MG63 (cell line): ENCODE results near the gene COL1A2. TPM values are rescaled to one million over a fixed set of nuclear protein-coding genes. Genes with fewer than 3 reads are reported as not detected.

Experiments used
- DNase-seq: peaks from one replicate; pipeline ENCODE4 v3.0.0-alpha.2; 2020
- H3K27me3 ChIP-seq: fragments of 250-450 bp; sonication (Bioruptor Pico); 2 replicates; pipeline ENCODE4 v1.5.1; 2020; ENCODE audit warnings: mild to moderate bottlenecking, moderate library complexity
- H3K36me3 ChIP-seq: fragments of 250-450 bp; sonication (Bioruptor Pico); 2 replicates; pipeline ENCODE4 v1.5.1; 2020; ENCODE audit warnings: mild to moderate bottlenecking, moderate library complexity
- H3K4me3 ChIP-seq: fragments of 250-450 bp; sonication (Bioruptor Pico); 2 replicates; pipeline ENCODE4 v1.5.1; 2020; ENCODE audit warnings: mild to moderate bottlenecking, moderate library complexity
- H3K9me3 ChIP-seq: fragments of 250-450 bp; sonication (Bioruptor Pico); 2 replicates; pipeline ENCODE4 v1.5.1; 2020; ENCODE audit warnings: mild to moderate bottlenecking, moderate library complexity
- total RNA-seq: library from RNA; depleted of rRNA; stranded (reverse); fragments of >200 nt; shearing (Covaris generic); gene quantifications from 2 replicates; pipeline ENCODE4 v1.2.3, GENCODE V29; 2014; ENCODE audit warnings: low replicate concordance; rRNA removed

The COL1A2 gene
- 218 and 306 TPM in 2 replicates for total RNA-seq

DNA sequence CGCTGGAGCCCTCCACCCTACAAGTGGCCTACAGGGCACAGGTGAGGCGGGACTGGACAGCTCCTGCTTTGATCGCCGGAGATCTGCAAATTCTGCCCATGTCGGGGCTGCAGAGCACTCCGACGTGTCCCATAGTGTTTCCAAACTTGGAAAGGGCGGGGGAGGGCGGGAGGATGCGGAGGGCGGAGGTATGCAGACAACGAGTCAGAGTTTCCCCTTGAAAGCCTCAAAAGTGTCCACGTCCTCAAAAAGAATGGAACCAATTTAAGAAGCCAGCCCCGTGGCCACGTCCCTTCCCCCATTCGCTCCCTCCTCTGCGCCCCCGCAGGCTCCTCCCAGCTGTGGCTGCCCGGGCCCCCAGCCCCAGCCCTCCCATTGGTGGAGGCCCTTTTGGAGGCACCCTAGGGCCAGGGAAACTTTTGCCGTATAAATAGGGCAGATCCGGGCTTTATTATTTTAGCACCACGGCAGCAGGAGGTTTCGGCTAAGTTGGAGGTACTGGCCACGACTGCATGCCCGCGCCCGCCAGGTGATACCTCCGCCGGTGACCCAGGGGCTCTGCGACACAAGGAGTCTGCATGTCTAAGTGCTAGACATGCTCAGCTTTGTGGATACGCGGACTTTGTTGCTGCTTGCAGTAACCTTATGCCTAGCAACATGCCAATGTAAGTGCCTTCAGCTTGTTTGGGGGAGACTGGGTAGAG lies at the start of gene COL1A2:
Gene COL1A2, plus strand, starts transcription at position 459 of the 704 bp plus-strand sequence. Its CDS starts 137 bp downstream, at position 596.
- Histone ChIP-seq H3K27me3 (no peaks in the 10 kb centered on the region), H3K36me3 (peaks cover 32% of the 10 kb centered on the region), H3K9me3 (no peaks in the 10 kb centered on the region), H3K4me3 (peak within 1 kb of the TSS; percentile 82)
- DNase-seq: peak; percentile 85

GRCh38 chr7:94345907-94346306 lies 48.8 kb upstream of the COL1A2 start:
- Histone ChIP-seq H3K9me3 (no peaks in the 10 kb centered on the region), H3K27me3 (no peaks in the 10 kb centered on the region), H3K36me3 (no peaks in the 10 kb centered on the region), H3K4me3 (no peak overlapping the region)
- DNase-seq: no peak

- no peak overlapping the region for H3K4me3 ChIP-seq
- H3K36me3 ChIP-seq: no peaks in the 10 kb centered on the region
- peak; percentile 43 for DNase-seq
- H3K27me3 ChIP-seq: no peaks in the 10 kb centered on the region
- no peaks in the 10 kb centered on the region for H3K9me3 ChIP-seq
Measured at GRCh38 chr7:94348142-94348541, 46.6 kb upstream of the COL1A2 start.

GRCh38 chr7:94350734-94351133 lies 44.0 kb upstream of the COL1A2 start:
- no peaks in the 10 kb centered on the region for H3K27me3 ChIP-seq
- H3K4me3 ChIP-seq: no peak overlapping the region
- DNase-seq: no peak
- H3K36me3 ChIP-seq: no peaks in the 10 kb centered on the region
- H3K9me3 ChIP-seq: no peaks in the 10 kb centered on the region

- Histone ChIP-seq H3K36me3 (no peaks in the 10 kb centered on the region), H3K27me3 (no peaks in the 10 kb centered on the region), H3K9me3 (no peaks in the 10 kb centered on the region), H3K4me3 (no peak overlapping the region)
- DNase-seq: no peak
Measured at GRCh38 chr7:94351703-94352102, 43.0 kb upstream of the COL1A2 start.

- no peak for DNase-seq
- Histone ChIP-seq H3K27me3 (no peaks in the 10 kb centered on the region), H3K36me3 (no peaks in the 10 kb centered on the region), H3K9me3 (no peaks in the 10 kb centered on the region), H3K4me3 (no peak overlapping the region)
Measured at GRCh38 chr7:94352887-94353286, 41.8 kb upstream of the COL1A2 start.

- H3K4me3 ChIP-seq: no peak overlapping the region
- DNase-seq: no peak
Measured at GRCh38 chr7:94354953-94355352, 39.7 kb upstream of the COL1A2 start.

DNA sequence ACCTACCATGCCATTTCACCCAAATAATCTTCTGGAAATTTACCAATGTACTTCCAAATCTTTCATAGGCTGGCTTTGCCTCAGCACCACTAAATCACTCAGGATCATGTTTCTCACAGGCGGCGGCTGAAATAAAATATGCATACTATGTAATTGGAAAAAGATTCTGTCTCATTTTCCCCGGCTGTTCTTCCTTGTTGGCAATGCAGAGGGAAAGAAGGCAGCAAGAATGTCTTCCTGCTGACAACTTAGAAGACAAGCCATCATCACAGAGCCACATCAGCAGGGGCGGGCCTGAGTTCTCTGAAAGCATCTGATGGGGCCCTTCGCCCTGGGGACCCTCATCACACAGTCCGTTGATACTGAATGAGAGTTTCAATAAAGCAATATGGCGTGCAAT lies 39.2 kb upstream of the COL1A2 start:
- H3K4me3 ChIP-seq: no peak overlapping the region
- no peak for DNase-seq
- no peaks in the 10 kb centered on the region for H3K36me3 ChIP-seq
- no peaks in the 10 kb centered on the region for H3K9me3 ChIP-seq
- no peaks in the 10 kb centered on the region for H3K27me3 ChIP-seq

More at GRCh38 chr7:94354953-94355352, 39.7 kb upstream of the COL1A2 start:
- H3K9me3 ChIP-seq: no peaks in the 10 kb centered on the region
- H3K27me3 ChIP-seq: no peaks in the 10 kb centered on the region
- H3K36me3 ChIP-seq: no peaks in the 10 kb centered on the region

- DNase-seq: no peak
- Histone ChIP-seq H3K4me3 (no peak overlapping the region), H3K36me3 (no peaks in the 10 kb centered on the region), H3K9me3 (no peaks in the 10 kb centered on the region), H3K27me3 (no peaks in the 10 kb centered on the region)
Measured at GRCh38 chr7:94357076-94357475, 37.6 kb upstream of the COL1A2 start.

DNA sequence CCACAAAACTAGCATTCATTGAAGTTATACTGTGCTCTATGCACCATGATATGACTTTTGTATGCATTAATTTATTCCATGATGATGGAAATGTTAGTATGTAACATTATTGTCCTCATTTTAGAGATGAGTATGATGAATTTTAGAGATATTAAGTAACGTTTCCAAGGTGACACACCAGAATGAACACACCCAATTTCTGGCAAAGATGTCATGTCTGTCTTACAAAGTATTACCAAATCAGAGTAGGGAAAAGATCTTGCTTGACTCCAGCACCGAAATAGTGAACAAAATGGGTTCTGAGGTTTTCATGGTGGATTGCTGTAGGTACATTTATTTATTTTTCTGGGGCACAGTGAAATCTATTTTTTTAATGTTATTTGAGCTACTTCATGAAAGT lies 33.8 kb upstream of the COL1A2 start:
- H3K36me3 ChIP-seq: no peaks in the 10 kb centered on the region
- no peak for DNase-seq
- H3K9me3 ChIP-seq: peaks cover 3% of the 10 kb centered on the region; the same call in 1 of the 2 replicates

GRCh38 chr7:94362276-94362675 lies 32.4 kb upstream of the COL1A2 start:
- no peaks in the 10 kb centered on the region for H3K27me3 ChIP-seq
- no peaks in the 10 kb centered on the region for H3K36me3 ChIP-seq
- no peak overlapping the region for H3K4me3 ChIP-seq
- DNase-seq: no peak
- peaks cover 3% of the 10 kb centered on the region; the same call in 1 of the 2 replicates for H3K9me3 ChIP-seq

More for the DNA sequence above, 33.8 kb upstream of the COL1A2 start:
- Histone ChIP-seq H3K4me3 (no peak overlapping the region), H3K27me3 (no peaks in the 10 kb centered on the region)

- peaks cover 3% of the 10 kb centered on the region; the same call in 1 of the 2 replicates for H3K9me3 ChIP-seq
- no peak overlapping the region for H3K4me3 ChIP-seq
- H3K36me3 ChIP-seq: no peaks in the 10 kb centered on the region
- DNase-seq: no peak
- H3K27me3 ChIP-seq: no peaks in the 10 kb centered on the region
Measured at GRCh38 chr7:94364816-94365215, 29.9 kb upstream of the COL1A2 start.

DNA sequence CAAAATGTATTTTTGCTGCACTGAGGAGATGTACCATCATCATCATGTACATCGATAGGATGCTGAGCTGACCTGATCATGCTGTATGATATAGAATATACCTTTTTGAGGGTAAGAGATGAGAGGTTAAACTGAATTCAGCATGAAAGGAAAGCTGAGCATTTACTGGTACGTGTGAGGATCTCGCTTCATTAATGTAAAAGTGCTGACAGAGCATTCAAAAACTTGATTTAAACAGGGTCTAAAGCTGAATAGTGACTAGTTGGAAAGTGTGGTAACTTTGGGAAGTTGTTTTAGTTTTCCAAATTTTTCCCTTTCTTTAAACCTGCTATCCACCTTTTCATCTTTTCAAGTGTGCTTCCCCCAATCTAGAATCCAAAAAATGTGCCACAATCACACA lies 28.5 kb upstream of the COL1A2 start:
- no peaks in the 10 kb centered on the region for H3K27me3 ChIP-seq
- no peak for DNase-seq
- H3K4me3 ChIP-seq: no peak overlapping the region
- H3K36me3 ChIP-seq: no peaks in the 10 kb centered on the region
- peaks cover 3% of the 10 kb centered on the region; the same call in 1 of the 2 replicates for H3K9me3 ChIP-seq

DNA sequence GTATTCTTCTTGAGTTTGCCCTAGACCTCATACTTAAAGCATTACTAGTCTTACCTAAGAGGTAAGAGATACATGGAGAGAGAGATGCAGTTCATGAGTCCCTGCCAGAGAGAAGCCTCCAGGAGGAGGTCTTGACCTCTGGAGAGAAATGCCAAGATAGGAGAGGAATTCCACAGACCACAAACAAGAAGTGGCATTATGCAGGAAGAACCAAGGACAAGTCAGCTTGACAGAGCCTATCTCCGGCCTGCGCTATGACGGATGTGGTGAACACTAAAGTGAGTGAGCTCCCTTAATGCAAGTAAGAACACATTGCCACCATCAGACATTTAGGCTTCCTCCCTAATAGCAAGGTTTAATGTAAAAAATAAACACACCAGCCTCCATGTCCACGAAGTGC lies 27.9 kb upstream of the COL1A2 start:
- no peak overlapping the region for H3K4me3 ChIP-seq
- no peaks in the 10 kb centered on the region for H3K36me3 ChIP-seq
- DNase-seq: no peak
- peaks cover 3% of the 10 kb centered on the region; the same call in 1 of the 2 replicates for H3K9me3 ChIP-seq
- no peaks in the 10 kb centered on the region for H3K27me3 ChIP-seq

DNA sequence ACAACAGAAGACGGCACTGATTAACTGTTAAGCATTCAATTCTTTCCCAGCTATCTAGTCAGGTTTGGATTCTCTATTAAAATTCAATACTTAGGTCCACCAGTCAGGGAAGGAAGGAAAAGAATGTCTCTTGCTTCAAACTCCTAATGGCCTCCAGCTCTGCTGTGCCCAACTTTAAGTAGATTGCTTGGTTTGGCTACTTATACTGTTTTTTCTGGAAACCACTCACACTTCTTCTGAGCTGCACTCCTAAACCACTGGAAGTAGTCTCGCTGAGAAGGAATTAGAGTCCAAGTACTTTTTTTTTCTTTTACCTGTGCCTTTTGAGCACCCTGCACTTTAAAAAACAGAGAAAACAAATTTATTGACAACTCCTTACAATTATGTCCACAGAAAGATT lies 26.7 kb upstream of the COL1A2 start:
- no peaks in the 10 kb centered on the region for H3K36me3 ChIP-seq
- peak overlapping the region; percentile 19 for H3K4me3 ChIP-seq
- DNase-seq: peak; percentile 13
- peaks cover 3% of the 10 kb centered on the region; the same call in 1 of the 2 replicates for H3K9me3 ChIP-seq
- no peaks in the 10 kb centered on the region for H3K27me3 ChIP-seq

DNA sequence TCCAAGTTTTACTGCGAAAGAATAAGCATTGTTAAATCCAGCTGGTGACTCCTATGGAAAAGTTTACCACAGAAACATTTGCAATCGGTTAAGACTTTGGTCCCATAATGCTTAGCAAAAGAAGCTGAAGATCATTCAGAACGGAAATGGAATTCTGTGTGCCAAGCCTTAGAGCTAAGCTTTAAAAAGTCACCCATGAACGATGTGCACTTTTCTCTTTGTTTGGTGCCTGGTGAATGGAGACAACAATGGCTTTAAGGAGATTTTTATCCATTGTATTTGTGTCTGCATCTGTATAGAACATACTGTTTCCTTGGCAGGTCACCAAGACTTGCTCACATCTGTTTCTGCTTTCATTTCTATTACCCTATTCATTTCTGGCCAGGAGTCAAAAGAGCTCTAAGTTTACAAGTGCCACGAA lies 26.3 kb upstream of the COL1A2 start:
- peak; percentile 2 for DNase-seq
- Histone ChIP-seq H3K27me3 (no peaks in the 10 kb centered on the region), H3K9me3 (peaks cover 3% of the 10 kb centered on the region; the same call in 1 of the 2 replicates), H3K36me3 (no peaks in the 10 kb centered on the region), H3K4me3 (peak overlapping the region; percentile 19)

GRCh38 chr7:94374231-94374630 lies 20.5 kb upstream of the COL1A2 start:
- 0 out of 2 replicates have a peak overlapping the region, but pooled peaks have one; percentile 16 for H3K4me3 ChIP-seq
- H3K27me3 ChIP-seq: no peaks in the 10 kb centered on the region
- no peaks in the 10 kb centered on the region for H3K36me3 ChIP-seq
- peak; percentile 91 for DNase-seq
- no peaks in the 10 kb centered on the region for H3K9me3 ChIP-seq
